HUES6 (cell line): Measurements from ENCODE around the gene EMILIN2.
"Not testable (repeated sequence)": the region's sequence is repeated elsewhere in the genome, so short reads cannot be mapped to it uniquely, and the experiment has no call there.

ENCODE experiments used
- H3K27ac ChIP-seq: 2 replicates; pipeline ENCODE4 v1.7.0; 2013; ENCODE audit warnings: low read depth, mild to moderate bottlenecking, low read length, inconsistent platforms
- H3K27me3 ChIP-seq: 2 replicates; pipeline ENCODE4 v1.6.1; 2013; ENCODE audit warnings: low read length; ENCODE audit not compliant: control insufficient read depth, insufficient read depth
- H3K36me3 ChIP-seq: 2 replicates; pipeline ENCODE4 v1.6.1; 2013; ENCODE audit warnings: low read length; ENCODE audit not compliant: control insufficient read depth, insufficient read depth
- H3K4me1 ChIP-seq: 2 replicates; pipeline ENCODE4 v1.6.1; 2013; ENCODE audit warnings: low read length; ENCODE audit not compliant: control insufficient read depth, insufficient read depth
- H3K4me3 ChIP-seq: 2 replicates; pipeline ENCODE4 v1.5.1; 2013; ENCODE audit warnings: low read depth, low read length
- H3K9ac ChIP-seq: one replicate; pipeline ENCODE4 v1.6.1; 2013; ENCODE audit warnings: mild to moderate bottlenecking, low read length
- H3K9me3 ChIP-seq: 2 replicates; pipeline ENCODE4 v1.6.1; 2013; ENCODE audit warnings: low read depth, low read length; ENCODE audit not compliant: control insufficient read depth, insufficient read depth

Gene EMILIN2

DNA sequence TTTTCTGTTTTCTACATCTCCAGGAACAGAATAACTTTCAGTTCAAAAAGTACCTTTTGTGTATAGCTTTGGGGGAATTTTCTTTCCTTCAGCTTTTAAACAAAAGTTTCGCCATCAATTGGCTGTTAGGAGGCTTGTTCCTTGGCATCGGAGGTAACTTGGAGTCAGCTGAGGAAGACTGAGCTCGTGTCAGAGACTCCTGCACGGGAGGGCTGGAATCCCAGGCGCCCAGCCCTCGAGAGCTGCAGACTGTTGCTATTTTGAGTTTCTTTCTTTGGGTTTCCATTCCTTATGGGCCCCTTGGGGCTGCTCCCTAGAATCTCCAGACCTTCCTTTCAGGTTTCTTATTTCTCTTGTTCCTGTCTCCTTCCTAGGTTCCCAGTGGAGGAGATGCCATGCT lies 8.1 kb downstream of the EMILIN2 start:
- Histone ChIP-seq H3K27me3 (no peaks in the 10 kb centered on the region), H3K9ac (no peak overlapping the region), H3K4me1 (peaks cover 25% of the 10 kb centered on the region; the same call in 1 of the 2 replicates), H3K9me3 (no peaks in the 10 kb centered on the region), H3K4me3 (no peak overlapping the region), H3K36me3 (no peaks in the 10 kb centered on the region; the same call in 1 of the 2 replicates), H3K27ac (no peak overlapping the region)

DNA sequence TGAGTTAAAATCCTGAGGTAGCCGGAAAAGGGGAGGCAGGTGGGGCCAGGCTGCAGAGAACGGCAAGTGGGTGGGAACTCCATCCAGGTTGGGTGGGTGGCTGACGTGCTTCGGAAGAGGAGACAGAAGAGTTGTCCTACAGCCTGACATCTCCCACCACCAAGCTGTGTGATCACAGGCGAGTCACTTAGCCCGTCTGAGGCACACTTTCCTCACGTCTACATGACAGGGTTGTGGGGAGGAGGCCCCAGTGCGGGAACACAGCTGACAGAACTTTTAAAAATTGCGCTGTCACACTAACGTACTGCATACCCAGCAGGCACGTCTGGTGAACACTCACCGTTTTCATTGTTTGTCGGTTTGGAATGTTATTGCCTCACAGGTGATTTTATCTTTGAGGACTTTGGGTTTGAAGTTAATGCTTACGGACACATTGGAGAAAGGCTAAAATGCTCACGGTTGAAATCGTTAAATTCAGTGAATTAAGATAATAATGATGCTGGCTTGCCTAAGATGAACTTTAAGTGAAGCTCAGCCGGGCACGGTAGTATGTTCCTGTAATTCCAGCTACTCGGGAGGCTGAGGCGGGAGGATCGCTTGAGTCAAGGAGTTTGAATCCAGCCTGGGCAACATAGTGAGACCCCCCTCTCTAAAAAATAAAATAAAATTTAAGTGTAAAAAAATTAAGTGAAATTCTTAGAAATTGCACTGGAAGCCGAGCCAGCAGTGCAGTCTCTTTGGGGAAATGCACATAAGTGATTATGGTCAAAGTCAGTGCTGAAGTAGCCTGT lies 8.9 kb downstream of the EMILIN2 start:
- Histone ChIP-seq H3K36me3 (no peaks in the 10 kb centered on the region; the same call in 1 of the 2 replicates), H3K4me3 (no peak overlapping the region), H3K27ac (no peak overlapping the region), H3K9me3 (no peaks in the 10 kb centered on the region), H3K27me3 (no peaks in the 10 kb centered on the region), H3K4me1 (peaks cover 25% of the 10 kb centered on the region; the same call in 1 of the 2 replicates), H3K9ac (no peak overlapping the region)

DNA sequence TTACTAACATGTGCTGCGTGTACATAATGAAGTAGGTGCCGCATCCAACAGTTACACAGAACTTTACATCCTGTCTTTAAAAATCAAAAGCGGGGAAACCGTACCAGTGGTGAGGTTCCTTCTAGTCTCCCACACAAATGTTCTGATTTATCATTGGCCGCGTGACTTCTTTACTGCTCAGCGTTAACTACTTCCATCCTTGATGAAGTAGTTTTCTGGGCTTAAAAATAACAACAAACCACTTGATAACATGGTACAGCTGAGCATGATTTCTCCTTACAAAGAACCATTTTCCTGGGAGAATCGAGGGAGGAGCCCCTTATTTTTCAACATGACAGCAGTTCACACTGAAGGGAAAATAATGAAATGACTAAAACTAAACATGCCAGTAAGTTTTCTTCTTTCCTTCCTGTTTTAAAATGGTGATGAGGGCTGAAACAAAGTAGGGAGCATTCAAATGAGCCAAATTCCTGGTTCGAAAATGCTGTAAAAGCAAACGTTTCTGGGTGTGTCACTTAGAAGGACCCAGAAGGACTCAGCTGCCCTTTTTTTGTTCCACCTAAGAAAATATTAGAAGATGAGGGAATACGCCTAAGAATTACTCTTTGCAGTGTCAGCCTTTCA lies 9.9 kb downstream of the EMILIN2 start:
- H3K4me3 ChIP-seq = no peak overlapping the region
- H3K9me3 ChIP-seq = no peaks in the 10 kb centered on the region
- H3K4me1 ChIP-seq = peaks cover 25% of the 10 kb centered on the region; the same call in 1 of the 2 replicates
- no peak overlapping the region for H3K27ac ChIP-seq
- H3K27me3 ChIP-seq = no peaks in the 10 kb centered on the region
- H3K9ac ChIP-seq = no peak overlapping the region
- H3K36me3 ChIP-seq = no peaks in the 10 kb centered on the region; the same call in 1 of the 2 replicates

DNA sequence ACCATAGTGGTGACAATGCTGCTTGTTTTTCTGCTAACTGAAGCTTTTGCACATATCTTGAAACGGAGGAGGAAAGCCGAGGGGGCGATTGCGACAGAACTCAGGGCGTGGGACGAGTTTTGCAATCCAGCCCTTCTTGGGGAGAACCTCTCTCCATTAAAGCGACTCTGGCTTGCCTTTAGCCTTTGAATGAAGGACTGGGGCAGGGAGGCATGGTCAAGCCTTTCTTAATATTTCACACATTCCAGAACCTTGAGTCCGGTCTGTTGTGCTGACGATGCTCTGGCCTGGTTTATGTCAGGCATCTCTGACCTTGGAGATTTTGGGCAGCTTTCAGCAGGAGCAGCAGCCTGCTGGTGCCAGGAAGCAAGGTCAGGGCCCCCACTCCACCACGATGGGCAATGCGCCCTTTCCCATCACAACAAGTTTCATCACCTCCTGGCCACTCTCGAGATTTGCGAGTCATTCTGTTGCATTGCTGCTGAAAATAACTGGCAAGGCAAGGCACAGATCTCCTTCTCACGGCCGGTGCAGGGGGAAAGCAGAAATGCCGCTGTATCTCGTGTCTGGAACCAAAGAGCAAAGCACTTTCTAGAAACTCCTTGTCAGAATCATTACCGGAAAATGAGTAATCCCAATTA lies 10.8 kb downstream of the EMILIN2 start:
- H3K27me3 ChIP-seq = no peaks in the 10 kb centered on the region

DNA sequence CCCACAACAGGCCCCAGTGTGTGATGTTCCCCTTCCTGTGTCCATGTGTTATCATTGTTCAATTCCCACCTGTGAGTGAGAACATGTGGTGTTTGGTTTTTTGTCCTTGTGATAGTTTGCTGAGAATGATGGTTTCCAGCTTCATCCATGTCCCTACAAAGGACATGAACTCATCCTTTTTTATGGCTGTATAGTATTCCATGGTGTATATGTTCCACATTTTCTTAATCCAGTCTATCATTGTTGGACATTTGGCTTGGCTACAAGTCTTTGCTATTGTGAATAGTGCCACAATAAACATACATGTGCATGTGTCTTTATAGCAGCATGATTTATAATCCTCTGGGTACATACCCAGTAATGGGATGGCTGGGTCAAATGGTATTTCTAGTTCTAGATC lies 13.6 kb downstream of the EMILIN2 start:
- H3K4me1 ChIP-seq, H3K27me3 ChIP-seq, H3K36me3 ChIP-seq, H3K9ac ChIP-seq, H3K4me3 ChIP-seq, H3K9me3 ChIP-seq, H3K27ac ChIP-seq: not testable (repeated sequence)

More for the DNA sequence above, 10.8 kb downstream of the EMILIN2 start:
- no peak overlapping the region for H3K4me3 ChIP-seq
- no peaks in the 10 kb centered on the region for H3K36me3 ChIP-seq
- H3K27ac ChIP-seq = no peak overlapping the region
- no peak overlapping the region for H3K9ac ChIP-seq
- H3K9me3 ChIP-seq = no peaks in the 10 kb centered on the region
- peaks cover 25% of the 10 kb centered on the region; the same call in 1 of the 2 replicates for H3K4me1 ChIP-seq

DNA sequence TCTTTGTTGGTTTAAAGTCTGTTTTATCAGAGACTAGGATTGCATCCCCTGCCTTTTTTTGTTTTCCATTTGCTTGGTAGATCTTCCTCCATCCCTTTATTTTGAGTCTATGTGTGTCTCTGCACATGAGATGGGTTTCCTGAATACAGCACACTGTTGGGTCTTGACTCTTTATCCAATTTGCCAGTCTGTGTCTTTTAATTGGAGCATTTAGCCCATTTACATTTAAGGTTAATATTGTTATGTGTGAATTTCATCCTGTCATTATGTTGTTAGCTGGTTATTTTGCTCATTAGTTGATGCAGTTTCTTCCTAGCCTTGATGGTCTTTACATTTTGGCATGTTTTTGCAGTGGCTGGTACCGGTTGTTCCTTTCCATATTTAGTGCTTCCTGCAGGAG lies 17.2 kb downstream of the EMILIN2 start:
- not testable (repeated sequence) for H3K36me3 ChIP-seq, H3K4me3 ChIP-seq, H3K9me3 ChIP-seq, H3K27ac ChIP-seq, H3K27me3 ChIP-seq, H3K9ac ChIP-seq, H3K4me1 ChIP-seq

DNA sequence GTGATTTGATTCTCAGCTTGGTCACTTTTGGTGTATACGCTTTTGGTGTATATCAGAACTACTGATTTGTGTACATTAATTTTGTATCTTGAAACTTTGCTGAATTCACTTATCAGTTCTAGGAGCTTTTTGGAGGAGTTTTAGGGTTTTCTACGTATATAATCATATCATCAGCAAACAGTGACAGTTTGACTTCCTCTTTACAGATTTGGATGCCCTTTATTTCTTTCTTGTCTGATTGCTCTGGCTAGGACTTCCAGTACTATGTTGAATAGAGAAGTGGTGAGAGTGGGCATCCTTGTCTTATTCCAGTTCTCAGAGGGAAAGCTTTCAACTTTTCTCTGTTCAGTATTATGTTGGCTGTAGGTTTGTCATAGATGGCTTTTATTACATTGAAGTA lies 19.7 kb downstream of the EMILIN2 start:
- H3K27me3 ChIP-seq, H3K9ac ChIP-seq, H3K4me3 ChIP-seq, H3K4me1 ChIP-seq, H3K9me3 ChIP-seq, H3K27ac ChIP-seq, H3K36me3 ChIP-seq: not testable (repeated sequence)

DNA sequence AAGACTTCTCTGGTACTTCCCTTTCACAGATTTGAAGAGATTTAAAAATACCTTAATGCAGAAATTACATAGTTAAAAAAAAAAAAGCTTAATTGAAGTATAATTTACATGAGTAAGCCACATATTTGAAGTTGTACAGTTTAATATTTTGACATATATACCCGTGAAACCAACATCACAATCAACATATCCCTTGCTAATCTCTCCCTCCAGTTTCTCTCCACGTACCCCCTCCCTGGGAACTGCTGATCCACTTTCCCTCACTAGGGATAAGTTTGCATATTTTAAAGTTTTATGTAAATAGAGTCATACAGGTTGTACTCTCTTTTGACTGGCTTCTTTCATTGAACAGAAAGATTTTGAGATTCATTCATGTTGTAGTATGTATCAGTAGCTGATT lies 22.4 kb downstream of the EMILIN2 start:
- Histone ChIP-seq H3K27me3 (no peaks in the 10 kb centered on the region), H3K9me3 (peaks cover 10% of the 10 kb centered on the region), H3K9ac (no peak overlapping the region), H3K27ac (no peak overlapping the region), H3K4me3 (no peak overlapping the region), H3K36me3 (no peaks in the 10 kb centered on the region), H3K4me1 (no peaks in the 10 kb centered on the region)

DNA sequence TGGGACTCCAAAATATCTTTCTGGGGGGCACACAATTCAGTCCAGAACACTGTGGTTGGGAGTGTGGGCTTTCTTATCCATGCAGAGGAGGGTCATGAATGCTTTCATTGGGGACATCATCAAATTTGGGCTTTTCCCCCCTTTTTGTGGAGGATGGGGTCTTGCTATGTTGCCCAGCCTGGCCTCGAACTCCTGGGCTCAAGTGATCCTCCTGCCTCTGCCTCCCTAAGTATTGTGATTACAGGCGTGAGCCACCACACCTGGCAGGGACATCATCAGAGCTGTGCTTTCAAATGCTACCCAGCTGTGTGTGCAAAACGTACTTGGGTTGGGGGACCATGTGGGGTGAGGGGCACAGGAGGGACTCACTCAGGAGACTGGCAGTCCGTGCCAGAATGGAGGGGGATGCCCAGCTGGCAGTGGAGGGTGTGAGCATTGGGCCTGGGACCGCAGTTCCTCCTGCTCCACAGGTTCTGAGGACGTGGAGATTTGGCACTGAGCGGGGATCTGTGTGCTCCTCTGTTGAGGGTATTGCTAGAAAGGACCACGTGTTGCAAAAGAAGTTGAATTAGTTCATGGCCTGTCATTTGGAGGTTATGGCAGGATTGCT lies 24.4 kb downstream of the EMILIN2 start:
- no peaks in the 10 kb centered on the region; the same call in 1 of the 2 replicates for H3K4me1 ChIP-seq
- H3K4me3 ChIP-seq = no peak overlapping the region
- H3K36me3 ChIP-seq = no peaks in the 10 kb centered on the region
- H3K9ac ChIP-seq = no peak overlapping the region
- H3K9me3 ChIP-seq = 0 out of 2 replicates have a peak, but pooled peaks cover 3% of the 10 kb centered on the region
- no peaks in the 10 kb centered on the region for H3K27me3 ChIP-seq
- H3K27ac ChIP-seq = no peak overlapping the region

DNA sequence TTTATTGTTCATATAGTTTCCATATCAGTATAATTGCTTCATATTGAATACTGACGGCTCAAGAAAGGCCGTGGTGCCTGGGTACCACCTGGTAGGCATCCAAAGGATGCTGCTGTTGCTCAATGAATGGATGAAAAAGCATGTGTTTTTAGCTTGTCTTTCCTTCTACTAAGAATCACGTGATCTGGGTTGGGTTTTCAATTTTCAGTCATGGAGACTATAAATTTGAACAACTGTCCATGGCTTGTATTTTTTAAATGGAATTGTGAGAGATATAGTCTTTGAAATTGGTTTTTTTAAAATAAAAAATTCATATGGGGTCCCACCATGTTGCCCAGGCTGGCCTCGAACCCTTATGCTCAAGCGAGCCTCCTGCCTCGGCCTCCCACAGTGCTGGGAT lies 25.3 kb downstream of the EMILIN2 start:
- no peak overlapping the region for H3K27ac ChIP-seq
- no peaks in the 10 kb centered on the region for H3K27me3 ChIP-seq
- H3K4me3 ChIP-seq = no peak overlapping the region
- H3K36me3 ChIP-seq = no peaks in the 10 kb centered on the region
- no peaks in the 10 kb centered on the region; the same call in 1 of the 2 replicates for H3K4me1 ChIP-seq
- no peak overlapping the region for H3K9ac ChIP-seq
- H3K9me3 ChIP-seq = 0 out of 2 replicates have a peak, but pooled peaks cover 3% of the 10 kb centered on the region

DNA sequence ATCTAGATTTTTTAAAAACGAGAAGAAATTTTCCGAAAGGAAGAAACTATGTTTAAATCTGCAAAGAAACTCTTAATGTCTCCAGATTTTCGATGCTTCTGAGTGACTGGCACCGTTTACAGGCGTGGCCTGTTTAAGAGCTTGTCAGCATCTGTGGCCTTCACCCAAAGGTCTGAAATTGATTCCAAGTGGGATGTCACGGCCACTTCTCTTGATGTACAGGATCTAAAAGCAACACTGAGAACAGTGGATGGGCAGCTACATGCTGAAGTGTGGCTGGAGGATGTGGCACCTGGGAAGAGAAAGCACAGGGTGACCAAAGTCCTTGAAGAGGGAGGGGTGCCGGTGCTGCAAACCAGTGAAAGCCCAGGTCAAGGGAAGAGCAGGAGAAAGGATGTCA lies 28.0 kb downstream of the EMILIN2 start:
- H3K27me3 ChIP-seq = no peaks in the 10 kb centered on the region
- no peak overlapping the region for H3K9ac ChIP-seq
- H3K9me3 ChIP-seq = no peaks in the 10 kb centered on the region
- H3K36me3 ChIP-seq = no peaks in the 10 kb centered on the region
- H3K4me1 ChIP-seq = no peaks in the 10 kb centered on the region; the same call in 1 of the 2 replicates
- no peak overlapping the region for H3K4me3 ChIP-seq
- no peak overlapping the region for H3K27ac ChIP-seq
